ENCODE measurements around the gene KRT20. TPM values are rescaled to one million over a fixed set of nuclear protein-coding genes. Genes with fewer than 3 reads are reported as not detected.

The KRT20 gene
- total RNA-seq, 1 experiment from 2014 or later, result 0.13 TPM

- no TSS peak for BruUV-seq (replicated peaks)
- ChIA-PET POLR2A (interaction anchor here (0.6 kb wide), 1 partner anchor 123 kb away, joined by 4 read pairs; the partner anchor contains the start of gene KRTAP3-3), CTCF (no interaction called here)
- TF ChIP-seq REST (IDR thresholded peaks at IDR 0.05; ENCODE audit: insufficient read depth in 1 of 2, low read depth in 2 of 2, low read length in 1 of 2) (no peak), POLR2AphosphoS5 (IDR thresholded peaks at IDR 0.05; ENCODE audit: low read depth, low read length) (no peak), SIN3A (IDR thresholded peaks at IDR 0.05; ENCODE audit: borderline replicate concordance, insufficient read depth, low read depth, low read length) (no peak), CTCF (IDR thresholded peaks at IDR 0.05) (no peak), TCF7L2 (IDR thresholded peaks at IDR 0.05; ENCODE audit: low read depth, low read length) (no peak)
- no peak for DNase-seq (ENCODE audit: low read depth, low spot score)
- Histone ChIP-seq H3K4me3 (ENCODE audit: low read depth in 2 of 2, low read length in 2 of 2) (no peak overlapping the region), H3K36me3 (ENCODE audit: control insufficient read depth, insufficient read depth, low read length) (no peaks in the 10 kb centered on the region), H3K27ac (ENCODE audit: low read length) (no peak overlapping the region), H3K9me3 (ENCODE audit: control insufficient read depth, insufficient read depth, low read depth, low read length) (no peaks in the 10 kb centered on the region), H3K27me3 (ENCODE audit: control insufficient read depth, insufficient read depth, low read length) (no peaks in the 10 kb centered on the region; the same call in 1 of the 2 replicates), H3K4me1 (ENCODE audit: control insufficient read depth, insufficient read depth, low read length) (no peaks in the 10 kb centered on the region)
- in situ Hi-C loops (cut with HindIII; ENCODE audit: low pct_unique_long_range_greater_than_20kb, low sequenced_read_pairs) (no loop called here), intact Hi-C loops (cut with micrococcal nuclease; ENCODE audit: unreplicated experiment) (no loop called here)
- no peak for ATAC-seq
Observed at GRCh38 chr17:40871316-40871715, 13.7 kb downstream of the KRT20 start.

- Histone ChIP-seq H3K27ac (ENCODE audit: low read length) (no peak overlapping the region), H3K27me3 (ENCODE audit: control insufficient read depth, insufficient read depth, low read length) (no peaks in the 10 kb centered on the region; the same call in 1 of the 2 replicates), H3K4me3 (ENCODE audit: low read depth in 2 of 2, low read length in 2 of 2) (no peak overlapping the region), H3K36me3 (ENCODE audit: control insufficient read depth, insufficient read depth, low read length) (no peaks in the 10 kb centered on the region), H3K9me3 (ENCODE audit: control insufficient read depth, insufficient read depth, low read depth, low read length) (no peaks in the 10 kb centered on the region), H3K4me1 (ENCODE audit: control insufficient read depth, insufficient read depth, low read length) (no peaks in the 10 kb centered on the region)
- in situ Hi-C loops (cut with HindIII; ENCODE audit: low pct_unique_long_range_greater_than_20kb, low sequenced_read_pairs), result no loop called here
- ChIA-PET POLR2A (interaction anchor here (0.7 kb wide), 1 partner anchor 477 kb away, joined by 17 read pairs; no protein-coding TSS in a partner anchor), CTCF (no interaction called here)
- ATAC-seq (no peak), DNase-seq (ENCODE audit: low read depth, low spot score) (no peak)
- TF ChIP-seq CTCF (IDR thresholded peaks at IDR 0.05) (no peak), SIN3A (IDR thresholded peaks at IDR 0.05; ENCODE audit: borderline replicate concordance, insufficient read depth, low read depth, low read length) (no peak), POLR2AphosphoS5 (IDR thresholded peaks at IDR 0.05; ENCODE audit: low read depth, low read length) (no peak), TCF7L2 (IDR thresholded peaks at IDR 0.05; ENCODE audit: low read depth, low read length) (no peak), REST (IDR thresholded peaks at IDR 0.05; ENCODE audit: insufficient read depth in 1 of 2, low read depth in 2 of 2, low read length in 1 of 2) (no peak)
- intact Hi-C loops (cut with micrococcal nuclease; ENCODE audit: unreplicated experiment), result no loop called here
- BruUV-seq (replicated peaks), result no TSS peak
Observed at GRCh38 chr17:40870136-40870535, 14.9 kb downstream of the KRT20 start.
